Hepatocyte (in vitro differentiated cells): Measurements from ENCODE around the gene KIF6.

Experiments
- CTCF ChIP-seq: fragments of 200-600 bp; sonication (generic); IDR thresholded peaks from 2 replicates; pipeline ENCODE4 v1.5.1; 2016; ENCODE audit warnings: antibody characterized with exemption, mild to moderate bottlenecking; ENCODE audit not compliant: poor library complexity
- EZH2 ChIP-seq: fragments of 200-600 bp; sonication (generic); IDR thresholded peaks from 2 replicates; pipeline ENCODE4 v1.6.1; 2016; ENCODE audit warnings: antibody characterized with exemption, mild to moderate bottlenecking, borderline replicate concordance

- TF ChIP-seq CTCF, result no peak
- no peak for TF ChIP-seq EZH2
Observed at GRCh38 chr6:39424831-39425230, 300.4 kb downstream of the KIF6 start.
